HG02678 (cell line): ENCODE results near the gene PAK5.

ENCODE experiments used
- ATAC-seq: cut with Tn5 transposase; IDR thresholded peaks from one replicate; pipeline ENCODE4 v1.9.1; 2021; ENCODE audit warnings: mild to moderate bottlenecking, moderate library complexity; ENCODE audit not compliant: unreplicated experiment

Gene PAK5

GRCh38 chr20:9792674-9793073 is 46.2 kb downstream of the PAK5 start:
- no peak for ATAC-seq

GRCh38 chr20:9789131-9789530 is 49.7 kb downstream of the PAK5 start:
- ATAC-seq = no peak

- ATAC-seq = no peak
Measured at GRCh38 chr20:9775176-9775575, 63.7 kb downstream of the PAK5 start.

GRCh38 chr20:9769954-9770353 is 68.9 kb downstream of the PAK5 start:
- no peak for ATAC-seq

- ATAC-seq = no peak
Measured at GRCh38 chr20:9761476-9761875, 77.4 kb downstream of the PAK5 start.

GRCh38 chr20:9759392-9759791 is 79.5 kb downstream of the PAK5 start:
- ATAC-seq = no peak

GRCh38 chr20:9758752-9759151 is 80.1 kb downstream of the PAK5 start:
- no peak for ATAC-seq

GRCh38 chr20:9756660-9757059 is 82.2 kb downstream of the PAK5 start:
- ATAC-seq = no peak

- no peak for ATAC-seq
Measured at GRCh38 chr20:9755301-9755700, 83.6 kb downstream of the PAK5 start.

GRCh38 chr20:9744551-9744950 is 94.3 kb downstream of the PAK5 start:
- ATAC-seq = no peak

GRCh38 chr20:9743871-9744270 is 95.0 kb downstream of the PAK5 start:
- ATAC-seq = no peak

- ATAC-seq = no peak
Measured at GRCh38 chr20:9742821-9743220, 96.1 kb downstream of the PAK5 start.

GRCh38 chr20:9741996-9742395 is 96.9 kb downstream of the PAK5 start:
- no peak for ATAC-seq

GRCh38 chr20:9740486-9740885 is 98.4 kb downstream of the PAK5 start:
- ATAC-seq = no peak

GRCh38 chr20:9739991-9740390 is 98.9 kb downstream of the PAK5 start:
- ATAC-seq = no peak

GRCh38 chr20:9736373-9736772 is 102.5 kb downstream of the PAK5 start:
- no peak for ATAC-seq

- ATAC-seq = no peak
Measured at GRCh38 chr20:9723501-9724202, 115.2 kb downstream of the PAK5 start.

- ATAC-seq = no peak
Measured at GRCh38 chr20:9711872-9712271, 127.0 kb downstream of the PAK5 start.

- ATAC-seq = no peak
Measured at GRCh38 chr20:9710685-9711084, 128.2 kb downstream of the PAK5 start.

- no peak for ATAC-seq
Measured at GRCh38 chr20:9705722-9706476, 133.0 kb downstream of the PAK5 start.

- ATAC-seq = no peak
Measured at GRCh38 chr20:9699181-9699580, 139.7 kb downstream of the PAK5 start.

GRCh38 chr20:9689041-9689440 is 149.8 kb downstream of the PAK5 start:
- ATAC-seq = no peak

- no peak for ATAC-seq
Measured at GRCh38 chr20:9686866-9687265, 152.0 kb downstream of the PAK5 start.
